22Rv1 (cell line): ENCODE results near the gene MROH7.

Experiments
- CTCF ChIP-seq: fragments of 450-650 bp; IDR thresholded peaks from 2 replicates; pipeline ENCODE4 v1.5.1; 2017; ENCODE audit warnings: mild to moderate bottlenecking
- ZFX ChIP-seq: fragments of 450-650 bp; IDR thresholded peaks from 2 replicates; pipeline ENCODE4 v1.6.1; 2017; ENCODE audit warnings: antibody characterized with exemption, borderline replicate concordance

- TF ChIP-seq CTCF (no peak), ZFX (no peak)
These were observed 42.3 kb upstream of the MROH7 start for GRCh38 chr1:54599211-54599823.
